ENCODE measurements around the gene FGF4. TPM values are rescaled to one million over a fixed set of nuclear protein-coding genes. Genes with fewer than 3 reads are reported as not detected.

The FGF4 gene
- total RNA-seq, 4 donors from 2014 or later, result 1.8 to 17.3 (median 3.7) TPM

DNA sequence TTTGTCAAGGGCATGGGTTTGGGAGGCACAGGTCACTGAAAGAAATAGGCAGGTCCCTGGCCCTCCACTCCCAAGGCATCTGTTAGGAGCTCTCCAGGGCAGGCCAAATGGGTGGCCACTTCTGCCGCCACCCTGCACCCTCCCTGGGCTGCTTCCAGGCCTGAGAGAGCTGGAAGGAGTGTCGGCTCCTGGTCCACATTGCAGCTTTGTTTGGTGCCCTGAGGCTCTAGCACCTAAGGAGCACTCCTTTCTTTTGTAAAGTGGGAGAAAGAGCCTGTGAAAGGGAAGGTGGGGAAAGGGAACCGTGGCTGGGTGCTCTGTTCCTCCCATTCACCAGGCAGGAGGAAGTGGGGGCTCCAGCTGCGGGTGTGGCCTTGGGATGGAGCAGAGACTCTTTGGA, 12.3 kb upstream of the FGF4 start:
- 46 to 66% methylated on average over 4 of the region's 4 CpGs for WGBS, 2 donors
- Histone ChIP-seq H3K27me3 (no peaks in the 10 kb centered on the region), H3K4me3 (no peak overlapping the region), H3K9me3 (no peaks in the 10 kb centered on the region), H3K27ac (no peak overlapping the region), H3K36me3 (no peaks in the 10 kb centered on the region), H3K4me1 (no peaks in the 10 kb centered on the region)
- TF ChIP-seq EP300 (IDR thresholded peaks at IDR 0.05) (no peak), POLR2A (IDR thresholded peaks at IDR 0.05) (no peak), CTCF (IDR thresholded peaks at IDR 0.05) (no peak)
- DNase-seq (ENCODE audit: low spot score in 2 of 2), result no peak

DNA sequence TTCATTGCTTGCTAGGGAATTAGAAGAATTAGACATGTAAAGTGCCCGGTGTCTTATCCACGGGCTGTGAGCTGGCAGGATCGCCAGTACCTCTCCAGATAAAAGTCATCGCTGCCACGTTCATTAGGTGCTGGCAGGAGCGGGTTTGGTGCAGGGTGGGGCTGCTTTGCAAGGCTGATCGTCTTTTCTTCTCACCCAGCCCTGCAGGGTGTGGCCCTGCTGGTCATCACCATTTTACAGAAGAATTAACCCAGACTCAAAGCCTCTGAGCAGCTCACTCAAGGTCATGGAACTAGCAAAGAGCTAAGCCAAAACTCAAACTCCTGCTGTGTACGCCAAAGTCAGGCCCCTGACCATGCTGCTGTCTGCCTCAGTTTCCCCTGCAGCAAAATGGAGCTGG, 6.1 kb upstream of the FGF4 start:
- Histone ChIP-seq H3K27me3 (peaks cover 0 to 1% of the 10 kb centered on the region in 2 donors), H3K36me3 (no peaks in the 10 kb centered on the region), H3K27ac (no peak overlapping the region), H3K4me1 (no peaks in the 10 kb centered on the region), H3K4me3 (no peak overlapping the region), H3K9me3 (no peaks in the 10 kb centered on the region)
- TF ChIP-seq POLR2A (IDR thresholded peaks at IDR 0.05) (no peak), EP300 (IDR thresholded peaks at IDR 0.05) (no peak), CTCF (IDR thresholded peaks at IDR 0.05) (no peak)
- 75 to 80% methylated on average over 8 of the region's 8 CpGs for WGBS, 2 donors
- no peak for DNase-seq (ENCODE audit: low spot score in 2 of 2)

GRCh38 chr11:69778373-69778772, 3.2 kb upstream of the FGF4 start:
- peaks cover 0 to 25% of the 10 kb centered on the region in 2 donors for H3K27me3 ChIP-seq

DNA sequence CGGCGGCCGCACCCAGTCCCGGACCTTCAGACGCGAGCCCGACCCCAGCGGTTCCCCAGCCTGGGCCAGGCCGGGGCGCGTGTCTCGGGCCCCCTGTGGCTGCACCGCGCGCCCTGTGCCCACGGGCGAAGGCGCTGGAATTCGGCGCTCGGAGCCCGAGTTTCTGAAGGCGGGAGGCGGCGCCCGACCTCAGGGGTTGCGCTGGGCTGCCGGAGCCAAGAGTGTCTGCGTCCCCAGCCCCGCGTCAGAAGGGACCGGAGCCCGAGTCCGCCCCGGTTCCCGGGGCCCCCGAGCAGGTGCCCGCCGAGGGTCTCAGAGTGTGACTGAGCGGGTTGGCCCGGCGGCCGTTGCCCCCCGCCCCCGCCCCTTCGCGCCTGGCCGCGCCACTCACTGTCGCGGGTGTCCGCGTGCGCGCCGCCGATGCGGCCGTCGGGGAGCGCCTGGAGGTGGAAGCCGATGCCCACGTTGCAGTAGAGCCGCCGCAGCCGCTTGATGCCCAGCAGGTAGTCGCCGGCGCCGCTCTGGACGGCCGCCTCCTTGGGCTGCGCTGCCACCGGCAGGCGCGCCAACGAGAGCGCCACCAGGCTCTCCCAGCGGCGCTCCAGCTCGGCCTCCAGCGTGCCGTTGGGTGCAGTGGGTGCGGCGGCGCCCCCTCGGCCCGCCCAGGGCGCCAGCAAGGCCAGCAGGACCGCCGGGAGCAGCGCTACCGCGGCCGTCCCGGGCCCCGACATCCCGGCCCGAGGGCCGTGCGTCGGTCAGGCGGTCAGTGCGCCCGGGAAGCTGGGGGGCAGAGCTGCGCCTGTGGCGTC, 583 bp downstream of the FGF4 start:
- TF ChIP-seq POLR2A (IDR thresholded peaks at IDR 0.05) (no peak), EP300 (IDR thresholded peaks at IDR 0.05) (no peak), CTCF (IDR thresholded peaks at IDR 0.05) (no peak)
- 0 to 1% methylated on average over 8 to 33 of the region's 107 CpGs for WGBS, 2 donors
- Histone ChIP-seq H3K36me3 (no peaks in the 10 kb centered on the region), H3K9me3 (no peaks in the 10 kb centered on the region), H3K4me3 (peak overlapping the region in 3 of 4 donors; percentile 5 to 48 (median 19)), H3K27ac (peak overlapping the region in 2 of 4 donors; percentile 26 to 80), H3K4me1 (peaks cover 0 to 10% (median 0%) of the 10 kb centered on the region in 4 donors), H3K27me3 (peaks cover 0 to 25% of the 10 kb centered on the region in 2 donors)
- DNase-seq (ENCODE audit: low spot score in 2 of 2), result no peak

More at GRCh38 chr11:69778373-69778772, 3.2 kb upstream of the FGF4 start:
- DNase-seq (ENCODE audit: low spot score in 2 of 2), result no peak
- 81 to 84% methylated on average over 8 of the region's 8 CpGs for WGBS, 2 donors
- Histone ChIP-seq H3K36me3 (no peaks in the 10 kb centered on the region), H3K27ac (no peak overlapping the region), H3K4me1 (peaks cover 0 to 10% (median 0%) of the 10 kb centered on the region in 4 donors), H3K9me3 (no peaks in the 10 kb centered on the region), H3K4me3 (no peak overlapping the region)
- TF ChIP-seq POLR2A (IDR thresholded peaks at IDR 0.05) (no peak), CTCF (IDR thresholded peaks at IDR 0.05) (no peak), EP300 (IDR thresholded peaks at IDR 0.05) (no peak)

DNA sequence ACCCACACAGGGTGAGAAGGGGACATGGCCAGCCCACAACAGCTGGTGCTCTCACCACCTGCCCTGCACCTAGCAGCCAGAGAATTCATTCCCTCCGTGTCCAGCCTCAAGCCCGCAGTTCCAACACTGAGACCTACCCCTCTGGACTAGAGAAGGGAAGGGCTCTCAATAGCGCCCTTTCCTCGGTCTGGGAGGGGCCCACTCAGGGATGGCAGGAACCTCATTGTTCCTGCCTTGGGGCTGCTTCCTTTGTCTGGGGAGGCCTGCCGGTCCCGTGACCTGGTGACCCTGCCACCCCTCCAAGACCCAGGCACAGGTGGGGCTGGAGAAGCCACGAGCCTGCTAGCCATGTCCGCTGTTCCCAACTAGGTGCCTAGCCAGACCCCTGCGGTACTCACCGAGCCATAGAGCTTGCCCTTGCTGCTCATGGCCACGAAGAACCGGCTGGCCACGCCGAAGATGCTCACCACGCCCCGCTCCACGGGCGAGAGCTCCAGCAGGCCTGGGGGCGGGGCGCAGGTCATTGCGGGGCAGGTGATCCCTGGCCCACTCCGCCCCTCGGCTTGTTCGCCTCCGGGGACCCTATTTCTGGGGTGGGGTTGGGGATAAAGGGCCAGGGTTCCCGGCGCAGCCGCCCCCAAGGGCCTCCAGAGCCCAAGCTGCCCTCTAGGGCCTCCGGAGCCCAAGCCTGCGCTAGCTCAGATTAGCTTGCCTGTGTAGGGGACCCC, 1.4 kb downstream of the FGF4 start:
- peaks cover 0 to 25% of the 10 kb centered on the region in 2 donors for H3K27me3 ChIP-seq
- H3K36me3 ChIP-seq, result no peaks in the 10 kb centered on the region
- H3K9me3 ChIP-seq, result peaks cover 0 to 7% (median 0%) of the 10 kb centered on the region in 4 donors
- no peak for DNase-seq (ENCODE audit: low spot score in 2 of 2)
- WGBS, 2 donors, result 12 to 36% methylated on average over 6 to 27 of the region's 30 CpGs
- peak overlapping the region in 1 of 4 donors; percentile 80 for H3K27ac ChIP-seq
- no peak for TF ChIP-seq EP300 (IDR thresholded peaks at IDR 0.05)
- H3K4me3 ChIP-seq, result peak overlapping the region in 3 of 4 donors; percentile 5 to 48 (median 19)
- peaks cover 0 to 10% (median 0%) of the 10 kb centered on the region in 4 donors for H3K4me1 ChIP-seq
